Neuronal stem cell (in vitro differentiated cells): ENCODE measurements around the gene GRAMD2B.

Source experiments
- DNase-seq: peaks from one replicate; pipeline ENCODE4 v3.0.0-alpha.2; 2013; ENCODE audit warnings: low spot score
- H2AFZ ChIP-seq: one replicate; pipeline ENCODE4 v1.6.1; 2013; ENCODE audit warnings: mild to moderate bottlenecking, low read length, inconsistent platforms
- H2AK5ac ChIP-seq: 2 replicates; pipeline ENCODE4 v1.6.1; 2013; ENCODE audit warnings: low read depth, mild to moderate bottlenecking, inconsistent platforms, low read length, moderate library complexity, mixed read lengths
- H2BK120ac ChIP-seq: 2 replicates; pipeline ENCODE4 v1.6.1; 2013; ENCODE audit warnings: low read depth, mild to moderate bottlenecking, inconsistent platforms, low read length, moderate library complexity, mixed read lengths
- H2BK12ac ChIP-seq: one replicate; pipeline ENCODE4 v1.6.1; 2013; ENCODE audit warnings: low read length, inconsistent platforms
- H2BK15ac ChIP-seq: 2 replicates; pipeline ENCODE4 v1.6.1; 2013; ENCODE audit warnings: mild to moderate bottlenecking, low read length, inconsistent platforms, mixed read lengths
- H2BK5ac ChIP-seq: one replicate; pipeline ENCODE4 v1.6.1; 2013; ENCODE audit warnings: inconsistent platforms, mild to moderate bottlenecking, low read length, moderate library complexity
- H3K14ac ChIP-seq: one replicate; pipeline ENCODE4 v1.6.1; 2013; ENCODE audit warnings: low read length, inconsistent platforms
- H3K18ac ChIP-seq: 2 replicates; pipeline ENCODE4 v1.6.1; 2013; ENCODE audit warnings: low read length, inconsistent platforms
- H3K23ac ChIP-seq: 2 replicates; pipeline ENCODE4 v1.6.1; 2013; ENCODE audit warnings: low read depth, mild to moderate bottlenecking, mixed read lengths, low read length, inconsistent platforms; ENCODE audit not compliant: poor library complexity
- H3K27ac ChIP-seq: replicated peaks from 3 replicates; pipeline ENCODE4 v1.5.1; 2013; ENCODE audit warnings: low read length, inconsistent platforms
- H3K27me3 ChIP-seq, 3 experiments: 2 replicates each; pipeline ENCODE4 v1.6.1; 2013; ENCODE audit warnings: low read length in 3 of 3, mild to moderate bottlenecking in 2 of 3, inconsistent platforms in 1 of 3, low read depth in 1 of 3, mixed read lengths in 1 of 3, moderate library complexity in 1 of 3; ENCODE audit not compliant: control insufficient read depth in 3 of 3, insufficient read depth in 3 of 3
- H3K36me3 ChIP-seq, 2 donors: replicated peaks in 1 of 2; 2 replicates each; pipeline ENCODE4 v1.6.1; 2013; ENCODE audit warnings: low read length in 2 of 2; ENCODE audit not compliant: control insufficient read depth in 2 of 2, insufficient read depth in 2 of 2
- H3K4ac ChIP-seq: 2 replicates; pipeline ENCODE4 v1.6.1; 2013; ENCODE audit warnings: inconsistent platforms, mild to moderate bottlenecking, low read length, moderate library complexity
- H3K4me1 ChIP-seq, 2 donors: 1 replicate in 1 of 2; 2 replicates in 1 of 2; pipeline ENCODE4 v1.6.1; 2013; ENCODE audit warnings: low read length in 2 of 2, low read depth in 1 of 2; ENCODE audit not compliant: control insufficient read depth in 2 of 2, insufficient read depth in 1 of 2
- H3K4me2 ChIP-seq: one replicate; pipeline ENCODE4 v1.6.1; 2013; ENCODE audit warnings: mild to moderate bottlenecking, low read length, inconsistent platforms; ENCODE audit not compliant: insufficient read depth, poor library complexity, severe bottlenecking
- H3K4me3 ChIP-seq, 2 donors: 2 replicates each; pipeline ENCODE4 v1.5.1; 2013; ENCODE audit warnings: low read length in 2 of 2, mild to moderate bottlenecking in 2 of 2, inconsistent platforms in 1 of 2, moderate library complexity in 1 of 2
- H3K79me1 ChIP-seq: one replicate; pipeline ENCODE4 v1.6.1; 2013; ENCODE audit warnings: low read depth, mild to moderate bottlenecking, inconsistent platforms, low read length, moderate library complexity
- H3K9ac ChIP-seq: one replicate; pipeline ENCODE4 v1.6.1; 2013; ENCODE audit warnings: mild to moderate bottlenecking, low read depth, low read length, inconsistent platforms; ENCODE audit not compliant: poor library complexity
- H3K9me3 ChIP-seq, 2 donors: replicated peaks in 1 of 2; 2 replicates each; pipeline versions ENCODE3 to v1.6.1; 2013; ENCODE audit warnings: low read length in 2 of 2, mild to moderate bottlenecking in 2 of 2, inconsistent platforms in 1 of 2, low read depth in 1 of 2, mixed read lengths in 1 of 2, moderate library complexity in 1 of 2; ENCODE audit not compliant: control insufficient read depth in 2 of 2, insufficient read depth in 1 of 2
- H4K8ac ChIP-seq: one replicate; pipeline ENCODE4 v1.6.1; 2013; ENCODE audit warnings: low read depth, mild to moderate bottlenecking, inconsistent platforms, low read length, moderate library complexity
- H4K91ac ChIP-seq: one replicate; pipeline ENCODE4 v1.6.1; 2013; ENCODE audit warnings: low read length, low read depth, mild to moderate bottlenecking, inconsistent platforms; ENCODE audit not compliant: poor library complexity
- WGBS, 2 donors: extraction: QIAGEN DNeasy Blood & Tissue Kit; methylation state at CpG; one replicate each; pipeline ENCODE4 v1.1.7; 2013; ENCODE audit warnings: missing lambda C conversion rate in 2 of 2, mixed read lengths in 1 of 2; ENCODE audit not compliant: insufficient read length in 2 of 2, insufficient replicate concordance in 1 of 2; ENCODE audit errors: extremely low coverage in 2 of 2; 5-methylcytosine and 5-hydroxymethylcytosine counted together

The GRAMD2B gene

DNA sequence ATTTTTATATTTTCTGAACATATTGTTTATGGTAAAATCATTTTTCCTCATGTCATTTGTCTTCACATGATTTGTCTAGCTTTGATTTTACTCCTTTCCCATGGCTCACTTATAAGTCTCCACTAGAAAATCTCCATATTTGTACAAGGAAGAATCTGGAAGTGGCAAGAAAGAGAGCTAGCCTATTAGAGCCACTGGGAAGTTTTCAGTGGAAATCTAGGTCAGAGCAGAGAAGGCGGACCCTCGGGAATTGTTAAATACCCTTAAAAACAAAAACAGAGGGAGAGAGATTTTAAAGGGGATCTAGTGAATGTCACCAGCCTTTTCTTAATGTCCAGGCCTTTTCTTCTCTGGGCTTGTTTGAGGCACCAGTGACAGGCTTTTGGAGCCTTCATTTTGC lies 56.6 kb downstream of the GRAMD2B start:
- Histone ChIP-seq H3K14ac (no peak overlapping the region), H3K4me3 (no peak overlapping the region), H2BK5ac (no peak overlapping the region), H3K18ac (no peak overlapping the region), H3K36me3 (peaks cover 0 to 2% of the 10 kb centered on the region in 2 donors), H3K79me1 (no peaks in the 10 kb centered on the region), H4K8ac (no peak overlapping the region), H2BK15ac (no peak overlapping the region), H3K9ac (no peak overlapping the region), H2BK12ac (no peak overlapping the region), H3K23ac (no peak overlapping the region), H3K27ac (no peak overlapping the region), H4K91ac (no peak overlapping the region), H3K4me1 (no peaks in the 10 kb centered on the region), H3K27me3 (no peaks in the 10 kb centered on the region), H3K9me3 (no peaks in the 10 kb centered on the region), H2AK5ac (no peak overlapping the region), H2BK120ac (no peak overlapping the region), H3K4me2 (no peak overlapping the region), H2AFZ (no peak overlapping the region), H3K4ac (no peak overlapping the region)
- WGBS, 2 donors: no CpG with 5 or more reads among the region's 2 CpGs
- DNase-seq: no peak

DNA sequence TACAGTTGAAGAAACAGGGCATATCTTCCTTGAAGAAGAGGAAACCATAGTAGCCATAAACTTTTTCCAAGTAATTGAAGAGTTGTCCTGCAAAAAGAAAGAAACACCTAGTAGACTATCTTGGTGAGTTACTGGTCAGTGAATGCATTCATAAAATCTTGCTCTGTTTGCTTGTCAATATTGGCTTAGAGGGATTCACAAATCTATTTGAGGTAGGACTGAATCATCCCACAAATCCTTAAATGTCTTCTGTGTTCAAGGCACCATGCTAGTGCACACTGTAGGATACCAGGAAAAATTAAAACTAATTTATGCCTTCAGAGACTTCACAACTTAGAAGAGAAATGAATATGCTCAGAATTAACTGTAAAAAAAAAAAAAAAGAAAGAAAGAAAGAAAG lies 57.6 kb downstream of the GRAMD2B start:
- H4K91ac ChIP-seq: no peak overlapping the region
- H3K9ac ChIP-seq: no peak overlapping the region
- no peak overlapping the region for H2BK120ac ChIP-seq
- H2BK15ac ChIP-seq: no peak overlapping the region
- peaks cover 0 to 2% of the 10 kb centered on the region in 2 donors for H3K36me3 ChIP-seq
- no peaks in the 10 kb centered on the region for H3K9me3 ChIP-seq
- H3K4ac ChIP-seq: no peak overlapping the region
- no peak overlapping the region for H4K8ac ChIP-seq
- H3K4me1 ChIP-seq: no peaks in the 10 kb centered on the region
- H2AFZ ChIP-seq: no peak overlapping the region
- H3K27ac ChIP-seq: no peak overlapping the region
- H3K18ac ChIP-seq: no peak overlapping the region
- no peak overlapping the region for H3K4me3 ChIP-seq
- H3K79me1 ChIP-seq: no peaks in the 10 kb centered on the region
- no peak overlapping the region for H3K23ac ChIP-seq
- no peak overlapping the region for H3K4me2 ChIP-seq
- no peak overlapping the region for H2AK5ac ChIP-seq
- DNase-seq: no peak
- H2BK5ac ChIP-seq: no peak overlapping the region
- H3K27me3 ChIP-seq: no peaks in the 10 kb centered on the region
- no peak overlapping the region for H2BK12ac ChIP-seq
- H3K14ac ChIP-seq: no peak overlapping the region

DNA sequence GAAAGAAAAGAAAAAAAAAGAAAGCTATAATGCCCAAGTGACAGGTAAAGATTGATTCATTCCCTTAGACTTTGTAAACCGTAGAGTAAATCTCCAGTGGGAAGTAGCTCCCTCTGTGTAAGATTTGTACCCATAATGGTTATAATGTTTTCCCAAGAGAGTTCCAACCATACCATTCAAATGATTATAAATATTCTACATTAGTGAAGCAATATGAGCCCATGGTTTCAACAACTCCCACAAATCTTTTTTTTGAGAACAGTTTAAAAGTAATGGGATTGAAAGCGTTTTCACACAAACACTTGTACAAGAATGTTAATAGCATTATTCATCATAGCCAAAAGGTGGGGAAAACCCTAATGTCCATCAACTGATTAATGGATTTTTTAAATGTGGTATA lies 58.0 kb downstream of the GRAMD2B start:
- no peak overlapping the region for H2BK12ac ChIP-seq
- H3K4me3 ChIP-seq: no peak overlapping the region
- no peak overlapping the region for H4K91ac ChIP-seq
- WGBS, 2 donors: no CpG with 5 or more reads among the region's 2 CpGs
- no peak overlapping the region for H2BK15ac ChIP-seq
- H3K9me3 ChIP-seq: no peaks in the 10 kb centered on the region
- no peak overlapping the region for H3K14ac ChIP-seq
- no peak overlapping the region for H2AFZ ChIP-seq
- no peak overlapping the region for H4K8ac ChIP-seq
- H3K18ac ChIP-seq: no peak overlapping the region
- H3K4me1 ChIP-seq: no peaks in the 10 kb centered on the region
- H2BK120ac ChIP-seq: no peak overlapping the region
- H2BK5ac ChIP-seq: no peak overlapping the region
- H3K27me3 ChIP-seq: no peaks in the 10 kb centered on the region
- no peak overlapping the region for H2AK5ac ChIP-seq
- H3K4ac ChIP-seq: no peak overlapping the region
- peaks cover 0 to 2% of the 10 kb centered on the region in 2 donors for H3K36me3 ChIP-seq
- H3K4me2 ChIP-seq: no peak overlapping the region
- no peaks in the 10 kb centered on the region for H3K79me1 ChIP-seq
- no peak overlapping the region for H3K27ac ChIP-seq
- no peak for DNase-seq
- H3K9ac ChIP-seq: no peak overlapping the region
- no peak overlapping the region for H3K23ac ChIP-seq

DNA sequence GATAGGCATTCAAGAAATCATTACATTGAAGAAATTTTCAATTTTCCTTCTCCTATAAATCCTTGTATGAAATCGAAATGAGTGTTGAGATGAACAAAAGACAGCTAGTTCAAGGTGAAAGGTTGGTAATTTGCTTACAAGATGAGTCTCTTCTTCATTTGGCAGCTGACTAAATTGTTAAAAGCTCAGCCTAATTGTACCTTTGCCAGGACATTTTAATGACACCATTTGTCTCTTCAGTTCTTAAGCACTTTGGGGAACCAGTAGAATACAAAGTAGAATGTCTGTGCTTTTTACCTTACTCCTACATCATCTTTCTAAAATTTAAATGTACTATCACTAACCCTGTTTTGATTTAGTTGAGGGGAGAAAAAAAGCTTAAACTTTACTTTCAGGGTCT lies 59.4 kb downstream of the GRAMD2B start:
- Histone ChIP-seq H3K23ac (no peak overlapping the region), H3K4me1 (no peaks in the 10 kb centered on the region), H2BK5ac (no peak overlapping the region), H2BK12ac (no peak overlapping the region), H3K18ac (no peak overlapping the region), H3K79me1 (no peaks in the 10 kb centered on the region), H3K4ac (no peak overlapping the region), H3K14ac (no peak overlapping the region), H3K27ac (no peak overlapping the region), H2BK120ac (no peak overlapping the region), H3K9ac (no peak overlapping the region), H2AFZ (no peak overlapping the region), H2BK15ac (no peak overlapping the region), H3K9me3 (no peaks in the 10 kb centered on the region), H4K91ac (no peak overlapping the region), H3K27me3 (no peaks in the 10 kb centered on the region), H4K8ac (no peak overlapping the region), H3K36me3 (peaks cover 0 to 3% of the 10 kb centered on the region in 2 donors), H2AK5ac (no peak overlapping the region), H3K4me2 (no peak overlapping the region), H3K4me3 (no peak overlapping the region)
- no CpG with 5 or more reads among the region's 1 CpG for WGBS, 2 donors
- DNase-seq: no peak
